ENCODE results near the gene ADAMTS10. TPM values are rescaled to one million over a fixed set of nuclear protein-coding genes. Genes with fewer than 3 reads are reported as not detected.
A peak's percentile ranks its signal among the peaks of the same experiment; 100 is the strongest.

ADAMTS10 gene
- total RNA-seq, 1 donor from 2014 or later = 31.4 TPM

DNA sequence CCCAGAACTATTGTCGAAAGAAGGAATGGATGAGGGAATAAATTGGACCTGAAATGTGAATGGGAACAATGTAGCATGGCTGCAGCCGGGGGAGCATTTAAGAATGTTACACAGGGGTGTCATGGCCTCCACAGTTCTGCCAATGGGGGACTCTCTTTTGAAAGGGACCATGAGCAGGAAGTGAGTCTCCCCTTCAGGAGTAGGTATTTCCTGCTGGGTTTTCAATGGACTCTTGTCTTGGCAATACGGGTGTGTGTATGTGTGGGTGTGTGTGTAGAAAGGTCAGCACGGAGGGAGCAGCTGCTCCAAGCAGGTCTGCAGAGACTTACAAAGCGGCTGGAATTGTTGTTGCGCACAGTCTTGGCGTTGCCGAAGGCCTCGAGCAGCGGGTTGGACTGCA, 57.7 kb downstream of the ADAMTS10 start:
- H3K27me3 Mint-ChIP-seq (ENCODE audit: low read depth) = no peaks in the 10 kb centered on the region
- peak; percentile 31 for DNase-seq (ENCODE audit: low read depth, low spot score)
- no peaks in the 10 kb centered on the region for H3K36me3 Mint-ChIP-seq (ENCODE audit: low read depth)
- TF ChIP-seq, protein P1, sequence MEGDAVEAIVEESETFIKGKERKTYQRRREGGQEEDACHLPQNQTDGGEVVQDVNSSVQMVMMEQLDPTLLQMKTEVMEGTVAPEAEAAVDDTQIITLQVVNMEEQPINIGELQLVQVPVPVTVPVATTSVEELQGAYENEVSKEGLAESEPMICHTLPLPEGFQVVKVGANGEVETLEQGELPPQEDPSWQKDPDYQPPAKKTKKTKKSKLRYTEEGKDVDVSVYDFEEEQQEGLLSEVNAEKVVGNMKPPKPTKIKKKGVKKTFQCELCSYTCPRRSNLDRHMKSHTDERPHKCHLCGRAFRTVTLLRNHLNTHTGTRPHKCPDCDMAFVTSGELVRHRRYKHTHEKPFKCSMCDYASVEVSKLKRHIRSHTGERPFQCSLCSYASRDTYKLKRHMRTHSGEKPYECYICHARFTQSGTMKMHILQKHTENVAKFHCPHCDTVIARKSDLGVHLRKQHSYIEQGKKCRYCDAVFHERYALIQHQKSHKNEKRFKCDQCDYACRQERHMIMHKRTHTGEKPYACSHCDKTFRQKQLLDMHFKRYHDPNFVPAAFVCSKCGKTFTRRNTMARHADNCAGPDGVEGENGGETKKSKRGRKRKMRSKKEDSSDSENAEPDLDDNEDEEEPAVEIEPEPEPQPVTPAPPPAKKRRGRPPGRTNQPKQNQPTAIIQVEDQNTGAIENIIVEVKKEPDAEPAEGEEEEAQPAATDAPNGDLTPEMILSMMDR (conservative IDR thresholded peaks at IDR 0.05) = no peak
- H3K9me3 Mint-ChIP-seq = peaks cover 3% of the 10 kb centered on the region
- no peak overlapping the region for H3K27ac Mint-ChIP-seq (ENCODE audit: unreplicated experiment)
- no peak overlapping the region for H3K4me3 Mint-ChIP-seq
- H3K4me1 Mint-ChIP-seq = peaks cover 10% of the 10 kb centered on the region

DNA sequence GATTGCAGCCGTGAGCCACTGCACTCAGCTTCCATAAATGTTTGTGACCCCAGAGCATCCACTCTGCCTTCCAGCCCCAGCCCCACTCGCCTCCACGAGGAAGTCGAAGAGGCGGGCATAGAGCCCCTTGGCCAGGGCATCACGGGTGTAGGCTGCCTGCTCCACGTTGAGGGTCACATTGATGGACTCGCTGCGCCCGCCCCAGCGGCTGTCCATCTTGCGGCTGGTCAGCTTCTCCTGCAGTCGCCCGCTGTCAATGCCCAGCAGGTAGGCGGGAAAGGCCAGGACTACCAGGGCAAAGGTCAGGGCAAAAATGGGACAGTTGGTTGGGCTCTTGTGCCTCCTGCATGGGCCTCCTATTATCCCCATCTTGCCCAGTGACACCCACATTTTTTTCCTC, 60.4 kb downstream of the ADAMTS10 start:
- Mint-ChIP-seq H3K36me3 (ENCODE audit: low read depth) (no peaks in the 10 kb centered on the region), H3K4me3 (no peak overlapping the region), H3K9me3 (peaks cover 3% of the 10 kb centered on the region), H3K27me3 (ENCODE audit: low read depth) (no peaks in the 10 kb centered on the region), H3K4me1 (peaks cover 7% of the 10 kb centered on the region), H3K27ac (ENCODE audit: unreplicated experiment) (no peak overlapping the region)
- DNase-seq (ENCODE audit: low read depth, low spot score) = no peak
- TF ChIP-seq, protein P1 (conservative IDR thresholded peaks at IDR 0.05) = no peak

DNA sequence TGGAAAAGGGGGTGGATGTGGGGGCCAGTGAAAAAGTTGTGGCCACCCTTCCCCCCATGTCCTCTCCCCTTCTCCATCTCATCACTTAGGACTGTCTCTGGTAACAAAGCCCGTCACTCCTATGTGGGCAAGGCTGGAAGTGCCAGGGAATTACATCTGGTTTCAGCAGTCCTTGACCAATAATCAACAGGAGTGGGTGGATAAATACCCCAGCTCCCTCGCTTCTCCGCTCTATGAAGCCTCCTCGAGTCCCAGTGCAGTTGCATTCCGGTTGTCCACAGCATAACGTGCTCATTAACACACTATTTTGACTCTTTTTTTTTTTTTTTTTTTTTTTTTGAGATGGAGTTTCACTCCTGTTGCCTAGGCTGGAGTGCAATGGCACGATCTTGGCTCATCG, 64.8 kb downstream of the ADAMTS10 start:
- Mint-ChIP-seq H3K27me3 (ENCODE audit: low read depth) (no peaks in the 10 kb centered on the region), H3K9me3 (no peaks in the 10 kb centered on the region), H3K36me3 (ENCODE audit: low read depth) (no peaks in the 10 kb centered on the region), H3K4me3 (no peak overlapping the region), H3K4me1 (no peaks in the 10 kb centered on the region), H3K27ac (ENCODE audit: unreplicated experiment) (no peak overlapping the region)
- no peak for DNase-seq (ENCODE audit: low read depth, low spot score)
- TF ChIP-seq, protein P1 (conservative IDR thresholded peaks at IDR 0.05) = no peak

DNA sequence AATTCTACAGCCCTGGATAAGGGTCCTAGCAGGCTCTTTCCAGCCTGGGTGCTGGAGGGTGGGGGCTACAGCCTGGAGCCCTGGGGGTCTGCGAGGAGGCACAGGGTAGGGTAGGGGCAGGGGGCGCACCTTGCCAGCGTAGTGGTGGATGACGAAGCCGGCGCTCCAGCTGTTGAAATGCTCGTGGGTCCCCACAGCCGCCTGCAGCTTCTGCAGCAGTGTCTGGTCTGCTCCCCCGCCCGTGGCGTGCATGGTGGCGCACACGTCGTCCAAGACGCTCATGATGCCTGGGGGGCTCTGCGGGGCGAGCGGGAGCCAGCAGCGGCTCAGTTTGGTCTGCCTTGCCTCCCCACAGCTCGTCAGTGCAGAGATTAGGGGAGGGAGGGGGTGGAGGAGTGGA, 66.3 kb downstream of the ADAMTS10 start:
- TF ChIP-seq, protein P1 (conservative IDR thresholded peaks at IDR 0.05) = no peak
- Mint-ChIP-seq H3K36me3 (ENCODE audit: low read depth) (no peaks in the 10 kb centered on the region), H3K9me3 (no peaks in the 10 kb centered on the region), H3K27ac (ENCODE audit: unreplicated experiment) (no peak overlapping the region), H3K4me3 (no peak overlapping the region), H3K27me3 (ENCODE audit: low read depth) (no peaks in the 10 kb centered on the region), H3K4me1 (no peaks in the 10 kb centered on the region)
- DNase-seq (ENCODE audit: low read depth, low spot score) = no peak

DNA sequence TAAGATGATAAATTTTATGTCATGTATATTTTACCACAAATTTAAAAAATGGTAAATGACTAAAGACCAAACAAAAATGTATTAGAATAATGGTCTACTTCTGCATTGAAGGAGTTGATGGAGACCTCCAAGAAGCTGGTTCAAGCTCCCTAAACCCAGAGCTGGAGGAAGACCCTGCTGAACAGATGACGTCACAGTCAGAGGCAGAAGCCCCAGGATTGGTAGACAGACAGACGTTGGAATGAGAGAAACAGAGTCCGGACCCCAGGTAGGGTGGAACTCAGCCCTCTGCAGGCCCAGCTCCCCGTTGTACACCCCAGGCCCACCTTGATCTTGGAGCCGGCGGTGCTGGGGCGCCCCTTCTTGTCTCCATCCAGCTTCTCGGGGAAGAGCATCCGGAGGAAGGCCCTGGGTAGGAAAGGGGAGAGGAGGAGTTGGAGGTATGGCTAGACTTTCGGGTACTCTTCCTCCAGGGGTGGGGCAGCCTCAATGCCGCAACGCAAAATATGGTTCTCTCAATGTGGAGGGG, 70.8 kb downstream of the ADAMTS10 start:
- H3K36me3 Mint-ChIP-seq (ENCODE audit: low read depth) = no peaks in the 10 kb centered on the region
- no peaks in the 10 kb centered on the region for H3K9me3 Mint-ChIP-seq
- TF ChIP-seq, protein P1 (conservative IDR thresholded peaks at IDR 0.05) = no peak
- no peak overlapping the region for H3K27ac Mint-ChIP-seq (ENCODE audit: unreplicated experiment)
- no peak overlapping the region for H3K4me3 Mint-ChIP-seq
- peaks cover 2% of the 10 kb centered on the region for H3K27me3 Mint-ChIP-seq (ENCODE audit: low read depth)
- no peak for DNase-seq (ENCODE audit: low read depth, low spot score)
- no peaks in the 10 kb centered on the region for H3K4me1 Mint-ChIP-seq

Data from neural crest cell (in vitro differentiated cells).